Activated naive CD8-positive, alpha-beta T cell treated with anti-CD3 and anti-CD28 coated beads, Interleukin-2, amount 50 U/mL, for 24 hours (primary cell): ENCODE results near the gene SEMG1.

Source experiments
- ATAC-seq: fragments of 150-1000 bp; cut with Tn5 transposase; one replicate; pipeline ENCODE4 v1.10.0; 2021
- DNase-seq: peaks from one replicate; pipeline ENCODE4 v3.0.0; 2021
- H3K27ac Mint-ChIP-seq: one replicate; pipeline ENCODE4 v1.8.0; 2021; ENCODE audit warnings: mild to moderate bottlenecking, mixed read lengths
- H3K27me3 Mint-ChIP-seq: one replicate; pipeline ENCODE4 v1.8.0; 2021; ENCODE audit warnings: mixed read lengths
- H3K36me3 Mint-ChIP-seq: one replicate; pipeline ENCODE4 v1.8.0; 2021; ENCODE audit warnings: low read depth, mixed read lengths
- H3K4me1 Mint-ChIP-seq: one replicate; pipeline ENCODE4 v1.8.0; 2021; ENCODE audit warnings: mixed read lengths
- H3K4me3 Mint-ChIP-seq: one replicate; pipeline ENCODE4 v1.8.0; 2021; ENCODE audit warnings: mild to moderate bottlenecking, moderate library complexity, mixed read lengths
- H3K9me3 Mint-ChIP-seq: one replicate; pipeline ENCODE4 v1.8.0; 2021; ENCODE audit warnings: mixed read lengths

SEMG1 gene, protein sequence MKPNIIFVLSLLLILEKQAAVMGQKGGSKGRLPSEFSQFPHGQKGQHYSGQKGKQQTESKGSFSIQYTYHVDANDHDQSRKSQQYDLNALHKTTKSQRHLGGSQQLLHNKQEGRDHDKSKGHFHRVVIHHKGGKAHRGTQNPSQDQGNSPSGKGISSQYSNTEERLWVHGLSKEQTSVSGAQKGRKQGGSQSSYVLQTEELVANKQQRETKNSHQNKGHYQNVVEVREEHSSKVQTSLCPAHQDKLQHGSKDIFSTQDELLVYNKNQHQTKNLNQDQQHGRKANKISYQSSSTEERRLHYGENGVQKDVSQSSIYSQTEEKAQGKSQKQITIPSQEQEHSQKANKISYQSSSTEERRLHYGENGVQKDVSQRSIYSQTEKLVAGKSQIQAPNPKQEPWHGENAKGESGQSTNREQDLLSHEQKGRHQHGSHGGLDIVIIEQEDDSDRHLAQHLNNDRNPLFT

DNA sequence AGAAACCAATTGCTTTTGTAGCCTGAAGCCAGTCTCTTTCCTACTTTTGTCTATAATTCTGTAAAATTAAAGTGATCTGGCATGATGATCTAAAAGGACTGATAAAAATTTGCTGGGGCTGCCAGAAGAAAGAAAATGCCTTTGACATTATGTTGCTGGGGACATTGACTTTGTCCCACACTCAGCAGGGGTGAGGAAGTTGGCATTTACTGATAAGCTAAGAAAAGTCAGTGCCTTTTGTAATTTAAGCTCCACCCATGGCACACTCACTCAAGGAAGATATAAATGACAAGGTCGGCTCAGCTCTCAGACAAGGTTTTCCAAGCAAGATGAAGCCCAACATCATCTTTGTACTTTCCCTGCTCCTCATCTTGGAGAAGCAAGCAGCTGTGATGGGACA is at the start of gene SEMG1:
SEMG1 (plus strand) TSS at position 309 of the 400 bp plus-strand sequence; CDS start at position 330, 21 bp downstream.
- Mint-ChIP-seq H3K9me3 (peaks cover 8% of the 10 kb centered on the region), H3K27me3 (peaks cover 34% of the 10 kb centered on the region), H3K4me1 (no peaks in the 10 kb centered on the region), H3K4me3 (no peak within 1 kb of the TSS), H3K27ac (no peak within 1 kb of the TSS), H3K36me3 (no peaks in the 10 kb centered on the region)
- DNase-seq (no peak), ATAC-seq (no peak)

DNA sequence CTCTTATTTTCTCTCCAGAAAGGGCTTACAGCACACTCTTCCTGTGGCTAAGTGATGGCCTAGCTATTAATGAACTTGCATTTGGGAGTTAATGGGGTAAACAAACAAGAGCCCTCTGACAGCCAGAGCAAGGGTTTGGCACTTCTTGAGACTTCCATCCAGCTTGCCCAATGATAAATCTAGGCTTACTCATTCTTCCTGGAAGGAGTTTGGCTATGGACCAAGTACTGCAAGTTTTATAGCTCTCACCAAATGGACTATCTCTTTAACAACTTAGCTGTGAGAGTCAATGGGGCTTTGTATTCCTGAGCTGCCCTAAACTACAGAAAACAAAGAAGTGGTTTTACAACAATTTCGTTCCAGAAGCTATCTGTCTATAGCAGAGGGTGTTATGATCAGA is 48.9 kb upstream of the SEMG1 start:
- Mint-ChIP-seq H3K4me3 (no peak overlapping the region), H3K9me3 (peaks cover 31% of the 10 kb centered on the region), H3K27me3 (peaks cover 34% of the 10 kb centered on the region), H3K4me1 (no peaks in the 10 kb centered on the region), H3K27ac (no peak overlapping the region), H3K36me3 (peaks cover 4% of the 10 kb centered on the region)
- ATAC-seq, result no peak
- no peak for DNase-seq

DNA sequence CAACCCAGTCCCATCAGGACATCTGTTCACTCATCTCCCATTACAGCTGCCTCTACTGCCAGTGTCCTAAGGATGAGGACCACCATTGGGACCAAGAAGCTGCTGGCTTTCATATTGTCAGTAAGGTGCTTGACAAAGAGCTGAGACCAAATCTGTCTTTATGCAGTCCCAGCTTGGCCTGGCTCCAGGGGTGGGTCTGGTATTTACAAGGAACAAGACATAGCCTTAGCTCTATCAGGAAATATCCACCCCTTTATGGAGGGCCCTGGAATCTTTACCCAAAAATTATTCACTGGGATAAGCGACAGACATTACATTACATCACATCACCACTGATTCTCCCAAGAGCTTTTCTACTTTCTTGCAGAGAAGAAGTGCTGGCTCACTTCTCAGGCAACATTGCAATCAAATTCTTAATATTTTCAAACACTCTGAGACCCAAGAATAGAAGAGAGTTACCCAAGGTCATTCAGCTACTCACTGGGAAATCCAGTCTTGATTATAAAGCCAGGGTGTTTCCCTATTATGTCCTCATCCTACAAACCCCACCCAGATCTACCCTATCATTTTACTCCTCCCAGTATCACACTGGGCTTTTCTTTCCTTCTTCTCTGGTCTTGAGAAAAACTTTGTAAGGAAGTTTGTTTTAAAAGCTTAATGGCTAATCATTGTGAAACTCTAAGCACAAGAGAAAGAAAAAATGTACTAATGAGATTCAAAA is 43.6 kb upstream of the SEMG1 start:
- no peak for DNase-seq
- peaks cover 52% of the 10 kb centered on the region for H3K27me3 Mint-ChIP-seq
- peaks cover 4% of the 10 kb centered on the region for H3K36me3 Mint-ChIP-seq
- H3K9me3 Mint-ChIP-seq, result peaks cover 36% of the 10 kb centered on the region
- H3K4me3 Mint-ChIP-seq, result no peak overlapping the region
- ATAC-seq, result no peak
- H3K4me1 Mint-ChIP-seq, result no peaks in the 10 kb centered on the region
- no peak overlapping the region for H3K27ac Mint-ChIP-seq

DNA sequence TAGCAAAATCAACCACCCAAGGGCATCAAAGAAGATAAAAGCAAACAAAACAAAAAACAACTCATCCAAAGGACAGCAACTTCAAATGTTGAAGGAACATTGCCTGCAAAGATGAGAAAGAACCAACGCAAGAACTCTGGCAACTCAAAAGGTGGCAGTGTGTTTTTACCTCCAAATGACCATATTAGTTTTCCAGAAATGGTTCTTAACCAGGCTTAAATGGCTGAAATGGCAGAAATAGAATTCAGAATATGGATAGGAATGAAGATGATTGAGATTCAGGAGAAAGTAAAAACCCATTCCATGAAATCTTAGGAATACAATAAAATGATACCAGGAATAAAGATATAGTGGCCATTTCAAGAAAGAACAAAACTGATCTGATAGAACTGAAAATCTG is 41.9 kb upstream of the SEMG1 start:
- H3K27me3 Mint-ChIP-seq, result peaks cover 52% of the 10 kb centered on the region
- ATAC-seq, result no peak
- peaks cover 21% of the 10 kb centered on the region for H3K9me3 Mint-ChIP-seq

DNA sequence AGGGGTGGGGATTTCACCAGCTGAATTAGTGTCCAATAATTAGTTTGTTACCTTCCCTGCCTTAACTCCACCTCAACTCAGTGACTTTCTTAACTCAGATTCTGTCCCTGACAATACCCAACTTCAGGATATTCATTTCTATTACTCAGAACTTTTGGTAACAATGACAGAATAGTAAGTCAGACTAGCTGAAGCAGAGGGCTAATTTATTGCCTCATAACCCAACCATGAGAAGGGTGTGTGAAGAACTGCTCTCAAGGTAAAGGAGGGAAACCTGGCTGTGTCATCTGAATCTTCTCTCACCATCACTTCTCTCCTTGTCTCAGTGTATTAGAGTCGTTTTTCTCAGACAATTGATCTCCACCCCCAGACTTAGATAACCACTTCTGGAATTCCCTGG is 33.3 kb upstream of the SEMG1 start:
- Mint-ChIP-seq H3K27ac (no peak overlapping the region), H3K36me3 (no peaks in the 10 kb centered on the region), H3K27me3 (peaks cover 19% of the 10 kb centered on the region), H3K4me1 (no peaks in the 10 kb centered on the region), H3K4me3 (no peak overlapping the region), H3K9me3 (no peaks in the 10 kb centered on the region)
- no peak for DNase-seq
- no peak for ATAC-seq

More for the DNA sequence above, 41.9 kb upstream of the SEMG1 start:
- DNase-seq, result no peak
- no peaks in the 10 kb centered on the region for H3K36me3 Mint-ChIP-seq
- no peak overlapping the region for H3K4me3 Mint-ChIP-seq
- H3K4me1 Mint-ChIP-seq, result no peaks in the 10 kb centered on the region
- no peak overlapping the region for H3K27ac Mint-ChIP-seq

DNA sequence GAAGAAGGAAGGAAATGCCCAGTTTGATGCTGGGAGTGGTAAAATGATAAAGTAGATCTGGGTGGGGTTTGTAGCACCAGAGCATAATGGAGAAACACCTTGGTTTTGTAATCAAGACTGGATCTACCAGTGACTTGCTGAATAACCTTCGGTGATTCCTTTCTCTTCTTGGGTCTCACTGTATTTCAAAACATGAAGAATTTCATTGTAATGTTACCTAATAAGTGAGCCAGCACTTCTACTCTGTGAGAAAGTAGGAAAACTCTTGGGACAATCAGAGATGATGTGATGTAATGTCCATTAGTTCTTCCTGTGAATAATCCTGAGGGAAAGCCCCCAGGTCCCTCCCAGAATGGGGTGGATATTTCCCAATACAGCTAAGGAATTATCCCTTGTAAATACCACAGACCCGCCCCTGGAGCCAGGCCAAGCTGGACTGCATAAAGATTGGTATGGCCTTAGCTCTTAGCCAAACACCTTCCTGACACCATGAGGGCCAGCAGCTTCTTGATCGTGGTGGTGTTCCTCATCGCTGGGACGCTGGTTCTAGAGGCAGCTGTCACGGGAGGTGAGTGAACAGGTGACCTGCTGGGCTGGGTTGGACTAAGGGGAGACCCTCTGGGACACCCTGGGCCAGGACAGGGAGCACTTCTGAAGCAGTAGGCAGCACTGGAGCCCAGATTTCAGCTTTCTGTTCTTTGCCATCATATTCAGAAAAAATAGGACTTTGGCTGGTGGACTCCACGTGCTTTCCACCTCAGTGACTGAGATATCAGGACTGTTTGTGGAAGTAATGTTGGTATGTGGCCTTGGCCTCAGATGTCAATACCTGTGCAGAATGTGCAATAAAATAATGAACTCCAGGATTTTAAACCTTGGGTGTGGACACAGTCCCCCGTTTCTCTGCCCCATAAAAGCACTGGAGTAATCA is 32.1 kb upstream of the SEMG1 start, which contains the start of gene PI3:
PI3 (plus strand) TSS at position 469 of the 931 bp plus-strand sequence; CDS start at position 490, 21 bp downstream.
- Mint-ChIP-seq H3K9me3 (no peaks in the 10 kb centered on the region), H3K27ac (no peak within 1 kb of the TSS), H3K27me3 (peaks cover 15% of the 10 kb centered on the region), H3K4me3 (no peak within 1 kb of the TSS), H3K4me1 (no peaks in the 10 kb centered on the region), H3K36me3 (no peaks in the 10 kb centered on the region)
- no peak for ATAC-seq
- DNase-seq, result no peak

DNA sequence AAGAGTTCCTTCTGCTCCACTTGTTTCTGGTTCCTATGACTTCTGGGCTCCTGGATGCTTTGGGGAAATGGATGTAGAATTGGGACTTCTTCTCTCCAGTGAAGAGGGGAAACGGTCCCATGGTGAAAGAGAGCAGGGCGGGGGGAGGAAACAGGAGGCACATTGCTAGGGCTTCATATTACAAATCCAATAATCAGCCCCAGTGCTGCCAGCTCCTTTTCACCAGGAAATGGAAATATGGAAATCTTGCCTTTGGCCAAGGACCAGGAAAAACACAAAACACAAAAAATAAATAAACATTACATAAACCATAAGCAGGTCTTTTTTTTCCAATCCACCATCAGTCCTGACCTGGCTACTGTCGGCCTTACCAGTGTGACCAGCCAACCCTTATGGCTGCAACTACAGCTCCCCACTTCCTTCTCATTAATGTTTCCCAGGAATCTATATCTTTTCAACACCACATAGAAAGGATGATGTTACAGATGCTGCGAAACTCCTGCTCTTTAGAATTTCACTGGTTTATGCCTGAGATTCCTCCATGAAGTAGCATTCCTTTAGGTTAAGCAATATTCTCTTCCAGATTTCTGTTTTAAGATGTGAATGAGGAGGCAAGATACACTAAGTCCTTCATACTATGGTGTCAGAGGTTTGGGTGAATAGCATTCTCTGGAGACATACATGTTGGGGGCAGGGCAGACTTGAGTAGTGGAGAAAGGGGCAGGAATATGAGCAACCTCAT is 30.1 kb upstream of the SEMG1 start:
- Mint-ChIP-seq H3K4me1 (no peaks in the 10 kb centered on the region), H3K27me3 (peaks cover 4% of the 10 kb centered on the region), H3K36me3 (no peaks in the 10 kb centered on the region), H3K27ac (no peak overlapping the region), H3K9me3 (no peaks in the 10 kb centered on the region), H3K4me3 (no peak overlapping the region)
- DNase-seq, result no peak
- ATAC-seq, result no peak

DNA sequence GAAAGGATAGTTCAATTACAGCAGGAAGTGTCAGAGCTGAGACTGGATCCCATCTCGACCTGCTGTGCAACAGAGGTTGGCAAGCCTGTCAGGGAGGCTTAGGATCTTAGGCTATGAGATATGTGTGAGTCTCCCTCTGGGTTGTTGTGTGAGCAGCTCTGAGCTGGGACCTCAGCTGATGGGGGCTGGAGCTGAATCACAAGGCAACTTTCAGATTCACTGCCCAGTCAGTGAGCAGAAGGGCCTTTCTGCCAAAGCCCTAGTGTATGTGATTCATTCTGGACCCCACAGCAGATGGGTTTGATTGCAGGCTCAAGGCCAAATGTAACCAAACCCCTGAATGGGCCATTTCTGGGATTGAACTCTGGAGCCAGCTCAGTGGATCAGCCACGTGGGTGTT is 27.7 kb upstream of the SEMG1 start:
- peaks cover 4% of the 10 kb centered on the region for H3K27me3 Mint-ChIP-seq
- no peak overlapping the region for H3K4me3 Mint-ChIP-seq
- H3K36me3 Mint-ChIP-seq, result no peaks in the 10 kb centered on the region
- no peak overlapping the region for H3K27ac Mint-ChIP-seq
- ATAC-seq, result no peak
- no peaks in the 10 kb centered on the region for H3K4me1 Mint-ChIP-seq
- DNase-seq, result no peak
- no peaks in the 10 kb centered on the region for H3K9me3 Mint-ChIP-seq

DNA sequence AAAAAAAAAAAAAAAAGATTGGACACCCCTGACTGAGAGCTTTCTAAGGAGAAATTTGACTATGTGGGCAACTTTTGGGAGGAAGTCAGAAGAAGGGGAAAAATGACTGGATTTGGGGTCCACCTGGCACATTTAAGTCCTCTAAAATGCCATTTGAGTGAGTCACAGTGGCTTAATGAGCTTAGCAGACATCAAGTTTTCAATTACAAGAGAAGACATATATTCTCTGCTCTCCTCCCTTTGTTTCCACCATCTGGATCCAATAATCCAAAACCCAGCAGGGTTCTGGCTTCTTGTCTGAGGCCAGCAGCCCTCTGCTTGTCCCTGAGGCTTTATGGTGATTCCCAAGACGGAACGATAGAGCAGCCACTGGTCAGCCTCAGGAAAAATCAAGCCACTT is 25.2 kb upstream of the SEMG1 start:
- Mint-ChIP-seq H3K4me3 (no peak overlapping the region), H3K27me3 (peaks cover 2% of the 10 kb centered on the region), H3K27ac (no peak overlapping the region), H3K4me1 (no peaks in the 10 kb centered on the region), H3K36me3 (no peaks in the 10 kb centered on the region), H3K9me3 (no peaks in the 10 kb centered on the region)
- DNase-seq (no peak), ATAC-seq (no peak)

DNA sequence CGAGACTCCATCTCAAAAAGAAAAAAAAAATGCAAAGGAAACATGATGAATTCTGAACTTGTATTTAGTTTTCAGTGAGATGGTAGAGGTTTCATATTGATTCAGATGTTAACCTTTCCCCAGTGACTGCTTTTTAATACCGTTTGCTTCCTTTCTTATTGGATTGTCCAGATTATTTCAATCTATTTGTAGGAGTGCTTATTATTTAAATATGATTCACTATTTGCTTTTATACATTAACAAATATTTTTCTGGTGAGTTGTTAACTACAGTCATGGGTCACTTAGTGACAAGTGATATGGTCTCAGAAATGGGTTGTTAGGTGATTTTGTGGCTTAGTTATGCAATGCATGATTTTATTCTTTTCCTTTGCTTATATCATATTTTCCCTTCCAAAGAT is 23.7 kb upstream of the SEMG1 start:
- no peak overlapping the region for H3K27ac Mint-ChIP-seq
- peaks cover 2% of the 10 kb centered on the region for H3K27me3 Mint-ChIP-seq
- no peaks in the 10 kb centered on the region for H3K9me3 Mint-ChIP-seq
- no peak for DNase-seq
- no peaks in the 10 kb centered on the region for H3K4me1 Mint-ChIP-seq
- no peaks in the 10 kb centered on the region for H3K36me3 Mint-ChIP-seq
- no peak overlapping the region for H3K4me3 Mint-ChIP-seq
- ATAC-seq, result no peak

DNA sequence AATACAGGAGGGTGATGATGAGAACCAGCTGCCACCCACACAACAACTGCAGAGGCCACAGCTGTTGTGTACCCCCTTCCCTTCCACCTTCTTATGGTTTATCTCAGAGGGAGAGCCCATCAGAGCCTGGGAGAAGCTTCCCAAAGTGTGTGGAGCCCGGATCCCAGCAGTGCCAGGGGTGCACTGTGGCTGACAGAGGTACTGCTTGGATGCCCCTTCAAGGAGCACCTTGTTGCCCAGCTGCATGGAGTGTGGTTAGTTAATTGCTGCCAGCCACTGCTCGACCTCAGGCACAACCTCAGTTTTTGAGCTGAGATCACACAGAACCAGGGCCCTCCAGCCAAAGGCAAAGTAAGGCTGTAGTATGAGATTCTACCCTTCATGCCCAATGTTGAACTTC is 19.1 kb upstream of the SEMG1 start:
- Mint-ChIP-seq H3K4me1 (no peaks in the 10 kb centered on the region), H3K27ac (no peak overlapping the region), H3K27me3 (peaks cover 2% of the 10 kb centered on the region), H3K36me3 (no peaks in the 10 kb centered on the region), H3K9me3 (no peaks in the 10 kb centered on the region), H3K4me3 (no peak overlapping the region)
- ATAC-seq (no peak), DNase-seq (no peak)

DNA sequence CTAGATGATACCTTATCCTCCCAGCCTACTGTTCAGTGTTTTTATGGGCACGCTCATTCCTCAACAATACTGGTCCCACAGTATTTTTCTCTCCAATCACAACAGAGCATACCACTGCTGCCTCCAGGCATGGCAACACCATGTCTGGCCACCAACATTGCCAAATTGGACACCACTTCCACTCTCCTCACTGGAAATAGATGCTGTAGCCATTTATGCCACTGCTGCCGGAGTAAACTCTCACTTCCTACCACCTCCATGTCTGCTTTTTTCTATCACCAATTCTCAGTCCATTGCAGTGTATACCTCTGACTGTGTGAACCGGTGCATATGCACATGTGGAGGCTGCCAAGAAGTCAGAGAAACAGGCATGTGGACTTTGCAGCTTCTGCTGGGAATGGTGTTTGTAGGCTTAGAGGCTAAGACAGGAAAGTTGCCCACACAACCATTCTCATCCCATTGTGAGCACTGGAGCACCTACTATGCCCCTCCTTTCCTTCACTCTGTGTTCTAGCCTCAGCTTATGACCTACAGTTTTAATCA is 17.7 kb upstream of the SEMG1 start:
- no peaks in the 10 kb centered on the region for H3K36me3 Mint-ChIP-seq
- peaks cover 2% of the 10 kb centered on the region for H3K27me3 Mint-ChIP-seq
- H3K27ac Mint-ChIP-seq, result no peak overlapping the region
- no peak for ATAC-seq
- no peak for DNase-seq
- no peak overlapping the region for H3K4me3 Mint-ChIP-seq
- H3K9me3 Mint-ChIP-seq, result no peaks in the 10 kb centered on the region
- H3K4me1 Mint-ChIP-seq, result no peaks in the 10 kb centered on the region

DNA sequence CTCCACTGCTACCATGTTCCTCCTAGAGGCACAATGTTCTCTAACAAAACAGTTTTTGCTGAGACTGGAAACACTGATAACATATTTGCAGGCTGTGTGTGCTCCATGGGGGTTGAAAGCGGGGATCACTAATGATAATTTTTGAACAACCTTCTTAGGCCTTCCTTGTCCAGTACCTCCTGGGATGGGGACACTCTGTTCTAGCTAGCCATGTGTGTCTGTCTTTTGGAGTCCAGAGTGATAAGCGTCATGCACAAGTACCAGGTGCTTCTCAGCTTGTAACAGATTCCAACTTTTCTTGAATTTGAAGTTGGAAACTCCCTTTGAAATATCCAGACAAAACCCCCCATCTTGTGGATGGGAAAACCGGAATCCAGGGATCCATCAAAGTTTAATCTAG is 17.0 kb upstream of the SEMG1 start:
- Mint-ChIP-seq H3K4me1 (no peaks in the 10 kb centered on the region), H3K27me3 (peaks cover 1% of the 10 kb centered on the region), H3K4me3 (no peak overlapping the region), H3K36me3 (no peaks in the 10 kb centered on the region), H3K9me3 (no peaks in the 10 kb centered on the region), H3K27ac (no peak overlapping the region)
- no peak for DNase-seq
- ATAC-seq, result no peak
